Common myeloid progenitor, CD34-positive (primary cell): ENCODE measurements around the gene PCGF2.

Source experiments
- CTCF ChIA-PET: fragments of 350-600 bp; sonication (Branson Sonifier 250); formaldehyde crosslinking; loops from one replicate; lab custom pipeline; 2021; ENCODE audit warnings: antibody characterized with exemption; lab: Charles Lee
- POLR2A ChIA-PET: fragments of 350-600 bp; sonication (Branson Sonifier 250); formaldehyde crosslinking; loops from one replicate; lab custom pipeline; 2021; ENCODE audit warnings: antibody characterized with exemption; lab: Charles Lee
- DNase-seq, 3 donors: peaks; one replicate each; pipeline versions ENCODE4 v3.0.0 to v3.0.0-alpha.2; 2013
- H3K27ac ChIP-seq, 2 experiments: 1 replicate in 1 of 2; 2 replicates in 1 of 2; pipeline ENCODE4 v1.7.0; 2013; ENCODE audit warnings: inconsistent platforms in 2 of 2, low read length in 2 of 2, mild to moderate bottlenecking in 2 of 2, low read depth in 1 of 2, moderate library complexity in 1 of 2; ENCODE audit not compliant: severe bottlenecking in 2 of 2, insufficient read depth in 1 of 2, poor library complexity in 1 of 2
- H3K27me3 ChIP-seq, 5 experiments: replicated peaks in 2 of 5; 1 replicate in 3 of 5; 2 replicates in 2 of 5; pipeline versions ENCODE4 v1.6.1 to v1.7.0; 2013; ENCODE audit warnings: low read length in 4 of 5, mild to moderate bottlenecking in 2 of 5, moderate library complexity in 2 of 5, inconsistent platforms in 1 of 5; ENCODE audit not compliant: insufficient read depth in 5 of 5, control insufficient read depth in 4 of 5
- H3K36me3 ChIP-seq, 4 experiments: 1 replicate in 2 of 4; 2 replicates in 2 of 4; pipeline versions ENCODE4 v1.6.1 to v1.7.0; 2013; ENCODE audit warnings: low read length in 3 of 4, control low read depth in 1 of 4, mild to moderate bottlenecking in 1 of 4; ENCODE audit not compliant: control insufficient read depth in 4 of 4, insufficient read depth in 4 of 4
- H3K4me1 ChIP-seq, 4 experiments: 1 replicate in 3 of 4; 2 replicates in 1 of 4; pipeline versions ENCODE4 v1.6.1 to v1.7.1; 2013; ENCODE audit warnings: low read length in 3 of 4, mild to moderate bottlenecking in 3 of 4, control low read depth in 1 of 4, inconsistent platforms in 1 of 4, moderate library complexity in 1 of 4; ENCODE audit not compliant: control insufficient read depth in 4 of 4, insufficient read depth in 4 of 4; ENCODE audit errors: control extremely low read depth in 1 of 4
- H3K4me3 ChIP-seq, 7 experiments: 1 replicate in 4 of 7; 2 replicates in 3 of 7; pipeline versions ENCODE4 v1.5.1 to v1.7.0; 2013; ENCODE audit warnings: mild to moderate bottlenecking in 7 of 7, low read length in 6 of 7, moderate library complexity in 6 of 7, inconsistent platforms in 2 of 7, low read depth in 2 of 7, control low read depth in 1 of 7; ENCODE audit not compliant: insufficient read depth in 4 of 7, control insufficient read depth in 1 of 7; ENCODE audit errors: extremely low read depth in 1 of 7
- H3K9me3 ChIP-seq, 5 experiments: 1 replicate in 4 of 5; 2 replicates in 1 of 5; pipeline versions ENCODE4 v1.6.1 to v1.7.1; 2013; ENCODE audit warnings: low read length in 4 of 5, mild to moderate bottlenecking in 2 of 5, inconsistent platforms in 1 of 5, low read depth in 1 of 5, moderate library complexity in 1 of 5; ENCODE audit not compliant: control insufficient read depth in 4 of 5, insufficient read depth in 2 of 5; ENCODE audit errors: control extremely low read depth in 1 of 5
- WGBS: methylation state at CpG from one replicate; pipeline ENCODE4 v1.1.5; 2013; ENCODE audit not compliant: insufficient coverage; 5-methylcytosine and 5-hydroxymethylcytosine counted together

The PCGF2 gene

GRCh38 chr17:38685491-38685890 lies 62.6 kb downstream of the PCGF2 start:
- CTCF ChIA-PET: interaction anchor here (1.0 to 1.4 kb wide), 3 partner anchors 9 to 49 kb away, joined by 3 read pairs; no protein-coding TSS in a partner anchor
- H3K4me3 ChIP-seq: no peak overlapping the region
- POLR2A ChIA-PET: interaction anchor here (0.9 kb wide), 1 partner anchor 20 kb away, joined by 5 read pairs; the partner anchor contains the start of gene MLLT6
- DNase-seq: no peak
- no peaks in the 10 kb centered on the region for H3K9me3 ChIP-seq
- H3K36me3 ChIP-seq: no peaks in the 10 kb centered on the region
- H3K4me1 ChIP-seq: no peaks in the 10 kb centered on the region
- peaks cover 0 to 7% (median 0%) of the 10 kb centered on the region in 5 experiments for H3K27me3 ChIP-seq
- no peak overlapping the region for H3K27ac ChIP-seq
- 84% methylated on average over 12 of the region's 12 CpGs for WGBS
